ENCODE measurements around the gene JAKMIP1. TPM values are rescaled to one million over a fixed set of nuclear protein-coding genes. Genes with fewer than 3 reads are reported as not detected.

JAKMIP1 gene
- total and polyA plus RNA-seq, 2 experiments from 2014 or later = not detected

GRCh38 chr4:5984843-5985242, 215.5 kb downstream of the JAKMIP1 start:
- no peak overlapping the region for H3K4me2 ChIP-seq (ENCODE audit: unreplicated experiment)
- no peaks in the 10 kb centered on the region for H3K4me1 ChIP-seq (ENCODE audit: insufficient read depth)
- DNase-seq = no peak
- H2AFZ ChIP-seq = no peak overlapping the region
- no peaks in the 10 kb centered on the region for H4K20me1 ChIP-seq (ENCODE audit: insufficient read depth)
- no peaks in the 10 kb centered on the region for H3F3A ChIP-seq (ENCODE audit: insufficient read depth)
- H3K9me3 ChIP-seq (ENCODE audit: low read depth) = no peaks in the 10 kb centered on the region
- H3K9me2 ChIP-seq (ENCODE audit: insufficient read depth) = no peaks in the 10 kb centered on the region
- no peak overlapping the region for H3K9ac ChIP-seq
- H3K79me2 ChIP-seq (ENCODE audit: insufficient read depth) = no peaks in the 10 kb centered on the region
- no peaks in the 10 kb centered on the region for H3K27me3 ChIP-seq (replicated peaks; ENCODE audit: insufficient read depth)
- no peak for TF ChIP-seq EZH2 (IDR thresholded peaks at IDR 0.05; ENCODE audit: insufficient read depth, poor library complexity, severe bottlenecking)
- no peak for TF ChIP-seq EZH2phosphoT487 (IDR thresholded peaks at IDR 0.05; ENCODE audit: insufficient read depth, low read depth)
- no peaks in the 10 kb centered on the region for H3K36me3 ChIP-seq (ENCODE audit: low read depth)
- in situ Hi-C loops (cut with MboI) = no loop called here
- H3K27ac ChIP-seq = no peak overlapping the region
- no peak overlapping the region for H3K4me3 ChIP-seq

DNA sequence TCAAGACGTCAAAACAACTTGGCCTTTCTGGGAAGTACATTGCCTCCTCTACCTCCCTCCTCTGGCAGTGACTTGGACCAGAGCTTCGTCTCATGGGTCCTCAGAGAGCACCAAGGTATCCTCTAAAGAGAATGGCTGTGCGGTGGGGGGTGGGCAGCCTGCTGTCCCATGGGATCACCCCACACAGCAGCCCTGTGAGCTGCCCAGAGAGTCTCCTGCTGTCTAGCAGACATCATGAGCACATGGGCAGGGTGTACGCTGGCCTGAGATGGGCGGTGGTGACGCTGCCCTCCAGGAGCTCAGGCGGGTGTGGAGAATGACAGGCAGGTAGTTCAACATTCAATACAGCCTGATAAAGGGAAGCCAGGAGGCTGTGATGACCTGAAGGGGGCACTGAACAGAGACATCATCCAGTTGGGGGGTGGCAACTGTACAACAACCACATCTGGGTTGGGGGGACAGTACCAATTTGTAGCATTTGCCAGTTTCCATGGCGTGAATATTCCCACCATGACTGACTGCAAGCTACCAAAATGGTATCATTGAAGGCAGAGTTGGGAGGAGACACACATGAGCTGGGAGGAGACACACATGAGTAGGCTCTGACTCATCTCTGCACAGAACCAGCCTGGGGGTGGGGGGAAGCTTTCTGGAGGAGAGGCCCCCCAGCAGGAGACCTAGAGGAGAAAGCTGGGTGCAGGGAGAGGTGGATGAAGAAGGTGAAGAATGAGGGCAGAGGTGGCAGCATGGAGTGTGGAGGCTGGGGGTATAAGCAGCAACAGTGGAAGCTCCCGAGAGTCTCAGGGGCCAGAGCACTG, 218.0 kb downstream of the JAKMIP1 start:
- in situ Hi-C loops (cut with MboI) = no loop called here

DNA sequence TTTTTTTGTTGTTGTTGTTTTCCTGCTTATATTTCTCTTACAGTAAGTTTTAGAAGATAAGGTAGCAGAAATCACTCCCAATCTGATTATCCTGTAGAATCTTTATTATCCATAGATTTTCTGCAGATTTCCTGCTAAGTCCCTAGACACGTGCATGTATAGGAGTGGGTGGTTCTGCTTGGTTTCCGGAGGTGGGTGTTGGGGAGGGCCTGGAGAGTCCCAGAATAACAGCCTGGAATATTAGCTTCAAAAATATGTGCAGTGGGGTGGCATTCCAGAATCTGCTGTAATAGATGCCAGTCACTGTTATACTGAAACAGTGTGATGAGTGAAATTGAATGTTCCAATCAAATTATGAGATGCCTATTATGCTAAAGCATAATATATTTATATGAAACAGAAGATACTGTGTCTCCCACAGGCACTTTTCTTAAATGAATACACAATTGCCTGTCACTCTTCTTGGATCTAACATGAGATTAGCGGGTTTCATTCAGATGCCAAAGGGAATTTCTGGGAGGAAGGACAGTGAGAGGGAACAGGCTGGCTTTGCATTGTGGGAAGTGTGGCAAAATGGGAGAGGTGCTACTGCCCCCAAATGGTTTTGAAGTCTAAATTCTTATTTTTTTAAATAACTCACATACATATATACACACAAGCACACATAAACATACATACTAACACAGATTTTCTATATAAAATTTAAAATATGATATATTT, 219.8 kb downstream of the JAKMIP1 start:
- Histone ChIP-seq H4K20me1 (ENCODE audit: insufficient read depth) (no peaks in the 10 kb centered on the region), H3K27me3 (replicated peaks; ENCODE audit: insufficient read depth) (peaks cover 14% of the 10 kb centered on the region; the same call in 1 of the 2 replicates), H3K4me1 (ENCODE audit: insufficient read depth) (no peaks in the 10 kb centered on the region), H3K79me2 (ENCODE audit: insufficient read depth) (no peaks in the 10 kb centered on the region), H3K9ac (no peak overlapping the region), H3K4me2 (ENCODE audit: unreplicated experiment) (no peak overlapping the region), H2AFZ (no peak overlapping the region), H3F3A (ENCODE audit: insufficient read depth) (no peaks in the 10 kb centered on the region), H3K36me3 (ENCODE audit: low read depth) (no peaks in the 10 kb centered on the region), H3K27ac (no peak overlapping the region), H3K9me2 (ENCODE audit: insufficient read depth) (no peaks in the 10 kb centered on the region), H3K9me3 (ENCODE audit: low read depth) (no peaks in the 10 kb centered on the region), H3K4me3 (no peak overlapping the region)
- in situ Hi-C loops (cut with MboI) = no loop called here
- WGBS, 2 experiments (ENCODE audit: low coverage in 1 of 2, low lambda C conversion rate in 2 of 2, missing lambda C conversion rate in 2 of 2) = 5% methylated on average over 3 of the region's 3 CpGs
- no peak for DNase-seq
- TF ChIP-seq EZH2 (IDR thresholded peaks at IDR 0.05; ENCODE audit: insufficient read depth, poor library complexity, severe bottlenecking) (no peak), EZH2phosphoT487 (IDR thresholded peaks at IDR 0.05; ENCODE audit: insufficient read depth, low read depth) (no peak)

More for the DNA sequence above, 218.0 kb downstream of the JAKMIP1 start:
- Histone ChIP-seq H3K79me2 (ENCODE audit: insufficient read depth) (no peaks in the 10 kb centered on the region), H3K9ac (no peak overlapping the region), H3K9me2 (ENCODE audit: insufficient read depth) (no peaks in the 10 kb centered on the region), H2AFZ (no peak overlapping the region), H3K9me3 (ENCODE audit: low read depth) (no peaks in the 10 kb centered on the region), H3K27ac (no peak overlapping the region), H3K4me3 (no peak overlapping the region), H3K27me3 (replicated peaks; ENCODE audit: insufficient read depth) (peaks cover 13% of the 10 kb centered on the region; the same call in 1 of the 2 replicates), H3F3A (ENCODE audit: insufficient read depth) (no peaks in the 10 kb centered on the region), H3K36me3 (ENCODE audit: low read depth) (no peaks in the 10 kb centered on the region), H3K4me2 (ENCODE audit: unreplicated experiment) (no peak overlapping the region), H4K20me1 (ENCODE audit: insufficient read depth) (no peaks in the 10 kb centered on the region), H3K4me1 (ENCODE audit: insufficient read depth) (no peaks in the 10 kb centered on the region)
- WGBS, 2 experiments (ENCODE audit: low coverage in 1 of 2, low lambda C conversion rate in 2 of 2, missing lambda C conversion rate in 2 of 2) = 28 to 29% methylated on average over 9 of the region's 9 CpGs
- TF ChIP-seq EZH2phosphoT487 (IDR thresholded peaks at IDR 0.05; ENCODE audit: insufficient read depth, low read depth) (no peak), EZH2 (IDR thresholded peaks at IDR 0.05; ENCODE audit: insufficient read depth, poor library complexity, severe bottlenecking) (no peak)
- no peak for DNase-seq

- Histone ChIP-seq H4K20me1 (ENCODE audit: insufficient read depth) (no peaks in the 10 kb centered on the region), H3K79me2 (ENCODE audit: insufficient read depth) (no peaks in the 10 kb centered on the region), H3K4me2 (ENCODE audit: unreplicated experiment) (no peak overlapping the region), H3F3A (ENCODE audit: insufficient read depth) (no peaks in the 10 kb centered on the region), H2AFZ (no peak overlapping the region), H3K9me2 (ENCODE audit: insufficient read depth) (no peaks in the 10 kb centered on the region), H3K9me3 (ENCODE audit: low read depth) (no peaks in the 10 kb centered on the region), H3K36me3 (ENCODE audit: low read depth) (no peaks in the 10 kb centered on the region), H3K27ac (no peak overlapping the region), H3K9ac (no peak overlapping the region), H3K4me3 (no peak overlapping the region), H3K4me1 (ENCODE audit: insufficient read depth) (no peaks in the 10 kb centered on the region), H3K27me3 (replicated peaks; ENCODE audit: insufficient read depth) (peaks cover 14% of the 10 kb centered on the region; the same call in 1 of the 2 replicates)
- peak; percentile 23 for DNase-seq
- in situ Hi-C loops (cut with MboI) = no loop called here
- TF ChIP-seq EZH2 (IDR thresholded peaks at IDR 0.05; ENCODE audit: insufficient read depth, poor library complexity, severe bottlenecking) (no peak), EZH2phosphoT487 (IDR thresholded peaks at IDR 0.05; ENCODE audit: insufficient read depth, low read depth) (no peak)
- WGBS, 2 experiments (ENCODE audit: low coverage in 1 of 2, low lambda C conversion rate in 2 of 2, missing lambda C conversion rate in 2 of 2) = 15 to 16% methylated on average over 11 of the region's 11 CpGs
Observed at GRCh38 chr4:5979981-5980380, 220.4 kb downstream of the JAKMIP1 start.

Data from GM23248 (cell line).